HepG2 (cell line): Measurements from ENCODE around the gene UFSP2. TPM values are rescaled to one million over a fixed set of nuclear protein-coding genes. Genes with fewer than 3 reads are reported as not detected.

Experiments
- ATAC-seq: fragments of 200-7000 bp; cut with Tn5 transposase; 3 replicates; pipeline ENCODE4 v1.9.1; 2020; ENCODE audit warnings: mild to moderate bottlenecking, moderate library complexity
- BruUV-seq: library from RNA; stranded (reverse); fragments of 400-500 nt; replicated peaks from 2 replicates; lab custom pipeline; 2021; lab: Mats Ljungman, UMichigan
- CTCF ChIA-PET: fragments of 300-600 bp; formaldehyde crosslinking; extraction: SDS; loops from one replicate; lab custom pipeline; 2021; ENCODE audit warnings: low total read pairs, inconsistent platforms, low intra/inter-chr PET ratio; lab: Yijun Ruan, JAX
- POLR2A ChIA-PET: fragments of 350-600 bp; sonication (Branson Sonifier 250); formaldehyde crosslinking; loops from one replicate; lab custom pipeline; 2020; ENCODE audit warnings: antibody characterized with exemption, inconsistent platforms; lab: Yijun Ruan, JAX
- DNase-seq: peaks from one replicate; pipeline ENCODE4 v3.0.0-alpha.2; 2015; ENCODE audit warnings: low spot score
- FAIRE-seq: peaks from 3 replicates; lab custom pipeline; 2011; peaks lifted over from hg19 to GRCh38; lab: Jason Lieb, UNC
- H2AFZ ChIP-seq: one replicate; pipeline ENCODE4 v1.6.1; 2011; ENCODE audit warnings: low read length, inconsistent platforms
- H3K27ac ChIP-seq: fragments of 300-600 bp; 3 replicates; pipeline ENCODE4 v1.8.0; 2011; ENCODE audit warnings: mixed run types, mild to moderate bottlenecking, mixed read lengths, low read length, inconsistent platforms; ENCODE audit not compliant: insufficient read depth; ENCODE audit errors: extremely low read length
- H3K27me3 ChIP-seq, 2 experiments: fragments of 200-600 bp in 1 of 2; 2 replicates in 1 of 2; 3 replicates in 1 of 2; pipeline versions ENCODE4 v1.6.0 to v1.8.0; 2011; ENCODE audit warnings: low read length in 2 of 2, mild to moderate bottlenecking in 2 of 2, moderate library complexity in 2 of 2, inconsistent platforms in 1 of 2; ENCODE audit not compliant: insufficient read depth in 2 of 2, control insufficient read depth in 1 of 2
- H3K36me3 ChIP-seq, 2 experiments: fragments of 200-600 bp in 1 of 2; replicated peaks in 1 of 2; 2 replicates in 1 of 2; 3 replicates in 1 of 2; pipeline versions ENCODE4 v1.5.1 to v1.8.0; 2011; ENCODE audit warnings: low read length in 2 of 2, inconsistent platforms in 1 of 2; ENCODE audit not compliant: insufficient read depth in 2 of 2, control insufficient read depth in 1 of 2
- H3K4me1 ChIP-seq: 2 replicates; pipeline ENCODE4 v1.5.1; 2012; ENCODE audit warnings: low read length, inconsistent platforms; ENCODE audit not compliant: insufficient read depth
- H3K4me2 ChIP-seq: 2 replicates; pipeline ENCODE4 v1.6.0; 2011; ENCODE audit warnings: low read depth, low read length, inconsistent platforms
- H3K4me3 ChIP-seq, 3 experiments: fragments of 200-600 bp in 1 of 3; sonication (generic), shearing (Covaris generic) in 1 of 3; replicated peaks in 1 of 3; 2 replicates each; pipeline ENCODE4 v1.5.1; 2011 to 2016; ENCODE audit warnings: low read length in 3 of 3, inconsistent platforms in 2 of 3, low read depth in 2 of 3, mild to moderate bottlenecking in 2 of 3, control low read depth in 1 of 3, mixed read lengths in 1 of 3; ENCODE audit not compliant: insufficient read depth in 1 of 3
- H3K79me2 ChIP-seq: one replicate; pipeline ENCODE4 v1.6.1; 2011; ENCODE audit warnings: low read length, inconsistent platforms; ENCODE audit not compliant: insufficient read depth
- H3K9ac ChIP-seq: 2 replicates; pipeline ENCODE4 v1.6.0; 2011; ENCODE audit warnings: mild to moderate bottlenecking, low read depth, low read length, inconsistent platforms; ENCODE audit not compliant: insufficient read depth
- H3K9me3 ChIP-seq: 2 replicates; pipeline ENCODE4 v1.5.1; 2012; ENCODE audit warnings: mild to moderate bottlenecking, low read length
- H4K20me1 ChIP-seq: 2 replicates; pipeline ENCODE4 v1.6.0; 2011; ENCODE audit warnings: inconsistent platforms, mild to moderate bottlenecking, low read length, moderate library complexity; ENCODE audit not compliant: insufficient read depth
- ATF5 ChIP-seq: sonication (generic); formaldehyde crosslinking; IDR thresholded peaks from 2 replicates; pipeline ENCODE4 v1.4.0; 2020; ENCODE audit warnings: mild to moderate bottlenecking, low read depth, missing genetic modification reagents
- CENPX ChIP-seq: sonication (generic); formaldehyde crosslinking; IDR thresholded peaks from 2 replicates; pipeline ENCODE4 v1.9.0; 2021; ENCODE audit warnings: mild to moderate bottlenecking, missing genetic modification reagents, moderate library complexity
- ELF4 ChIP-seq: sonication (generic); formaldehyde crosslinking; IDR thresholded peaks from 2 replicates; pipeline ENCODE4 v1.5.0; 2020; ENCODE audit warnings: missing genetic modification reagents, mild to moderate bottlenecking, moderate library complexity, borderline replicate concordance
- HDAC2 ChIP-seq: sonication (generic); formaldehyde crosslinking; IDR thresholded peaks from 2 replicates; pipeline ENCODE4 v1.4.0; 2020; ENCODE audit warnings: missing genetic modification reagents
- KMT2B ChIP-seq: IDR thresholded peaks from 2 replicates; pipeline ENCODE4 v1.6.1; 2016; ENCODE audit warnings: missing genetic modification reagents, missing compliant biosample characterization
- NFYC ChIP-seq: IDR thresholded peaks from 2 replicates; pipeline ENCODE4 v1.6.1; 2016; ENCODE audit warnings: missing genetic modification reagents, missing compliant biosample characterization
- ZBTB38 ChIP-seq: sonication (generic); formaldehyde crosslinking; IDR thresholded peaks from 2 replicates; pipeline ENCODE4 v1.5.1; 2020; ENCODE audit warnings: mild to moderate bottlenecking, missing genetic modification reagents
- ZNF331 ChIP-seq: sonication (generic); formaldehyde crosslinking; IDR thresholded peaks from 2 replicates; pipeline ENCODE4 v1.4.0; 2020; ENCODE audit warnings: missing genetic modification reagents
- ZNF772 ChIP-seq: sonication (generic); formaldehyde crosslinking; IDR thresholded peaks from 2 replicates; pipeline ENCODE4 v1.5.0; 2020; ENCODE audit warnings: mild to moderate bottlenecking, missing genetic modification reagents
- WGBS: methylation state at CpG from one replicate; pipeline ENCODE4 v1.1.6; 2017; ENCODE audit warnings: low lambda C conversion rate; 5-methylcytosine and 5-hydroxymethylcytosine counted together
- in situ Hi-C: cut with HindIII; loops from 2 replicates; pipeline ENCODE4 v1.10.0; 2017; ENCODE audit warnings: low pct_unique_long_range_greater_than_20kb; ENCODE audit not compliant: extremely low pct_ligation_motif_present
- intact Hi-C: fragments of 100-400 bp; cut with micrococcal nuclease; formaldehyde crosslinking; loops from one replicate; pipeline ENCODE4 v1.10.0; 2022; ENCODE audit not compliant: unreplicated experiment
- polyA plus RNA-seq, 8 experiments: library from polyadenylated mRNA; depleted of rRNA in 3 of 8; stranded (reverse) in 7 of 8; unstranded in 1 of 8; fragments of >200 nt; fragmentation: Illumina TruSeq in 4 of 8; extraction: Trizol in 4 of 8; gene quantifications; 2 replicates each; pipeline versions ENCODE4 v1.2.1 to v1.2.3, GENCODE V29; 2011 to 2016; ENCODE audit warnings: low read depth in 4 of 8, missing spikeins in 1 of 8, mixed read lengths in 1 of 8; ENCODE audit not compliant: insufficient read depth in 1 of 8
- total RNA-seq, 5 experiments: library from RNA; depleted of rRNA; stranded (reverse); fragments of >200 nt; fragmentation: Illumina TruSeq; extraction: Trizol; gene quantifications; 2 replicates each; pipeline ENCODE4 v1.2.3, GENCODE V29; 2016; ENCODE audit warnings: low read depth in 1 of 5
- TF ChIP-seq, protein P1 (sequence below): sonication (generic); formaldehyde crosslinking; IDR thresholded peaks from 2 replicates; pipeline ENCODE4 v1.5.1; 2020; ENCODE audit warnings: missing genetic modification reagents, mild to moderate bottlenecking, borderline replicate concordance

The UFSP2 gene
- total and polyA plus RNA-seq, 2 of the 13 experiments (the other 11 are each of a cell fraction or from before 2014, with no cell fraction given) = 24.1 to 32.3 TPM

DNA sequence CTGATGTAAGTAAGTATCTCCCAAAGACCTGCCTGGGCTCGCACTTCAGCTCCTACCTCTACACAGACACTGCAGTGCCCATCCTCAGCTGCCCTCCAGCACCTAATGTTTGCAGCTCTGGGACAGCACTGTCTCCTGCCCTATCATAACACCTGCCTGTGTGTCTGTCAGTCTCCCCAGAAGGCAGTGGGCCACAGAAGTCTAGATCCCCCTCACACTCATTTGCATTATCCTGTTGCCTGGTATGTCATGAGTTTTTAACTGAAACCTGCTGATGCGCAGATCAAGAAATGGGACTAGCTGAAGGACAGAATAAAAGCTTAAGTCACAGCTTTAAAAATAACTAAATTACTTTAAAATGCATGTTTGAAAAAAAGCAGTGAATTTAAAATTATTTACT, 73.0 kb downstream of the UFSP2 start:
- POLR2A ChIA-PET = no interaction called here
- H3K4me1 ChIP-seq = no peaks in the 10 kb centered on the region
- intact Hi-C loops (no loop called here), in situ Hi-C loops (no loop called here)
- no peak overlapping the region for H3K9ac ChIP-seq
- no peaks in the 10 kb centered on the region for H3K27me3 ChIP-seq
- no peaks in the 10 kb centered on the region for H3K79me2 ChIP-seq
- no peaks in the 10 kb centered on the region for H3K9me3 ChIP-seq
- ATAC-seq (no peak), DNase-seq (no peak), FAIRE-seq (no peak)
- H3K4me3 ChIP-seq = no peak overlapping the region
- H2AFZ ChIP-seq = no peak overlapping the region
- H4K20me1 ChIP-seq = no peaks in the 10 kb centered on the region
- CTCF ChIA-PET = no interaction called here
- peaks cover 14 to 45% of the 10 kb centered on the region in 2 experiments; a peak in 4 of 5 replicates for H3K36me3 ChIP-seq
- WGBS = 96% methylated on average over 2 of the region's 2 CpGs
- H3K27ac ChIP-seq = no peak overlapping the region
- no peak for TF ChIP-seq ELF4 (CRISPR knock-in tag)
- no peak for TF ChIP-seq ATF5
- no peak for TF ChIP-seq CENPX (CRISPR knock-in tag)
- TF ChIP-seq, protein P1, sequence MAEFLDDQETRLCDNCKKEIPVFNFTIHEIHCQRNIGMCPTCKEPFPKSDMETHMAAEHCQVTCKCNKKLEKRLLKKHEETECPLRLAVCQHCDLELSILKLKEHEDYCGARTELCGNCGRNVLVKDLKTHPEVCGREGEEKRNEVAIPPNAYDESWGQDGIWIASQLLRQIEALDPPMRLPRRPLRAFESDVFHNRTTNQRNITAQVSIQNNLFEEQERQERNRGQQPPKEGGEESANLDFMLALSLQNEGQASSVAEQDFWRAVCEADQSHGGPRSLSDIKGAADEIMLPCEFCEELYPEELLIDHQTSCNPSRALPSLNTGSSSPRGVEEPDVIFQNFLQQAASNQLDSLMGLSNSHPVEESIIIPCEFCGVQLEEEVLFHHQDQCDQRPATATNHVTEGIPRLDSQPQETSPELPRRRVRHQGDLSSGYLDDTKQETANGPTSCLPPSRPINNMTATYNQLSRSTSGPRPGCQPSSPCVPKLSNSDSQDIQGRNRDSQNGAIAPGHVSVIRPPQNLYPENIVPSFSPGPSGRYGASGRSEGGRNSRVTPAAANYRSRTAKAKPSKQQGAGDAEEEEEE (CRISPR knock-in tag) = no peak
- no peak for TF ChIP-seq ZNF772 (CRISPR knock-in tag)
- no peak for TF ChIP-seq ZNF331 (CRISPR knock-in tag)
- no peak overlapping the region for H3K4me2 ChIP-seq
- BruUV-seq = no TSS peak

DNA sequence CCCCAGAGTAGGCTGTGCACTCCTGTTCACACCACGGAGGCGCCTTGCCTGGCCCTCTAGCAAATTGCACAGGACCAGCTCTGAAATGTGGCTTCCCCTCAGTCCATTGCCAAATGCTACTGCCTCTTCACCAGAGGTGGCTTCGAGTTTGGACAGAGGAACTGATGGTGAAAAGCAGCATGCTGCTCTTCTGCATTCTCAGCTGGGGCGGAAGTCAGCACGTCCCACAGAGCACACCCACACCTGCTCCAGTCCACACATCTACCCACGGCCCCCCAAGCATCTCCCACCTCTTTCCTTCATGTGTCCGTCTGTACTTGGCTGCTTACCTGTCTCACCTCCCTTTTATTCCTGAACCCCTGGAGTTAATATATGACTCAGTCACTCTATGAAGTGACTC, 73.6 kb downstream of the UFSP2 start:
- POLR2A ChIA-PET = no interaction called here
- no peak for FAIRE-seq
- ATAC-seq = no peak
- H3K36me3 ChIP-seq = peaks cover 16 to 41% of the 10 kb centered on the region in 2 experiments; a peak in 4 of 5 replicates
- no peak overlapping the region for H2AFZ ChIP-seq
- no peak for DNase-seq
- no peak overlapping the region for H3K27ac ChIP-seq
- no peak overlapping the region for H3K4me3 ChIP-seq
- no peaks in the 10 kb centered on the region for H3K4me1 ChIP-seq
- no TSS peak for BruUV-seq
- 98% methylated on average over 6 of the region's 7 CpGs for WGBS
- H3K27me3 ChIP-seq = no peaks in the 10 kb centered on the region
- no peak overlapping the region for H3K9ac ChIP-seq
- intact Hi-C loops = no loop called here
- CTCF ChIA-PET = no interaction called here
- in situ Hi-C loops = no loop called here
- no peak overlapping the region for H3K4me2 ChIP-seq
- H3K9me3 ChIP-seq = no peaks in the 10 kb centered on the region
- H4K20me1 ChIP-seq = no peaks in the 10 kb centered on the region
- TF ChIP-seq KMT2B (CRISPR knock-in tag) (no peak), ZBTB38 (no peak), NFYC (CRISPR knock-in tag) (no peak), HDAC2 (no peak)
- H3K79me2 ChIP-seq = no peaks in the 10 kb centered on the region
